ENCODE measurements around the gene AKT3.

DNA sequence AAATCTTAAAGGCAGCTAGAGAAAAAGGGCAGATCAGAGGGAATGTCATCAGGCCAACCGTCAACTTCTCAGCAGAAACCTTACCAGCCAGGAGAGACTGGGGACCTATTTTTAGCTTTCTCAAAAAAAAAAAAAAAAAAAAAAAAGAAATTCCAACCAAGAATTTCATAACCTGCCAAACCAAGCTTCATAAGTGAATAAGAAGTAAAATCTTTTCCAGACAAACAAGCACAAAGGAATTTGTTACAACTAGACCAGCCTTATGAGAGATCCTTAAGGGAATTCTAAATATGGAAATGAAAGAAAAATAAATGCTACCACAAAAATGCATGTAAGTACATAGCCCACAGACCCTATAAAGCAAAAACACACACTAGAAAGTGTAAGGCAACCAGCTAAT lies 267.7 kb downstream of the AKT3 start:
- no peak for TF ChIP-seq EP300 (IDR thresholded peaks at IDR 0.05)
- TF ChIP-seq, protein P1, sequence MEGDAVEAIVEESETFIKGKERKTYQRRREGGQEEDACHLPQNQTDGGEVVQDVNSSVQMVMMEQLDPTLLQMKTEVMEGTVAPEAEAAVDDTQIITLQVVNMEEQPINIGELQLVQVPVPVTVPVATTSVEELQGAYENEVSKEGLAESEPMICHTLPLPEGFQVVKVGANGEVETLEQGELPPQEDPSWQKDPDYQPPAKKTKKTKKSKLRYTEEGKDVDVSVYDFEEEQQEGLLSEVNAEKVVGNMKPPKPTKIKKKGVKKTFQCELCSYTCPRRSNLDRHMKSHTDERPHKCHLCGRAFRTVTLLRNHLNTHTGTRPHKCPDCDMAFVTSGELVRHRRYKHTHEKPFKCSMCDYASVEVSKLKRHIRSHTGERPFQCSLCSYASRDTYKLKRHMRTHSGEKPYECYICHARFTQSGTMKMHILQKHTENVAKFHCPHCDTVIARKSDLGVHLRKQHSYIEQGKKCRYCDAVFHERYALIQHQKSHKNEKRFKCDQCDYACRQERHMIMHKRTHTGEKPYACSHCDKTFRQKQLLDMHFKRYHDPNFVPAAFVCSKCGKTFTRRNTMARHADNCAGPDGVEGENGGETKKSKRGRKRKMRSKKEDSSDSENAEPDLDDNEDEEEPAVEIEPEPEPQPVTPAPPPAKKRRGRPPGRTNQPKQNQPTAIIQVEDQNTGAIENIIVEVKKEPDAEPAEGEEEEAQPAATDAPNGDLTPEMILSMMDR (IDR thresholded peaks at IDR 0.05) = no peak

Data from suprapubic skin (tissue), 3 donors.